Colonic mucosa (tissue), 4 donors: ENCODE data around the gene CORO2B. TPM values are rescaled to one million over a fixed set of nuclear protein-coding genes. Genes with fewer than 3 reads are reported as not detected.
"Not testable (repeated sequence)": the region's sequence is repeated elsewhere in the genome, so short reads cannot be mapped to it uniquely, and the experiment has no call there.

Source experiments
- DNase-seq: peaks from one replicate; pipeline ENCODE4 v3.0.0-alpha.2; 2020
- H3K27ac ChIP-seq: fragments of 200-600 bp; one replicate; pipeline ENCODE4 v1.8.0; 2021
- H3K27me3 ChIP-seq: fragments of 200-600 bp; one replicate; pipeline ENCODE4 v1.8.0; 2021
- H3K36me3 ChIP-seq: fragments of 200-600 bp; one replicate; pipeline ENCODE4 v1.8.0; 2021
- H3K4me1 ChIP-seq: fragments of 200-600 bp; one replicate; pipeline ENCODE4 v1.8.0; 2021; ENCODE audit warnings: mild to moderate bottlenecking
- H3K4me3 ChIP-seq: fragments of 200-600 bp; one replicate; pipeline ENCODE4 v1.8.0; 2021
- H3K9ac ChIP-seq, 2 donors: one replicate each; pipeline ENCODE4 v1.7.0; 2013; ENCODE audit warnings: control low read depth in 2 of 2, low read depth in 2 of 2, low read length in 2 of 2
- H3K9me3 ChIP-seq: fragments of 200-600 bp; one replicate; pipeline ENCODE4 v1.8.0; 2021
- CTCF ChIP-seq: fragments of 200-600 bp; IDR thresholded peaks from one replicate; pipeline ENCODE4 v1.8.0; 2022; ENCODE audit warnings: antibody characterized with exemption, mild to moderate bottlenecking
- intact Hi-C: fragments of 100-400 bp; cut with DNase I; formaldehyde crosslinking; loops from one replicate; pipeline ENCODE4 v1.14.1; 2022
- total RNA-seq, 2 donors: library from RNA; stranded (reverse); fragmentation: NEBNext Ultra II Directional in 1 of 2; extraction: Animal tissue kit (Norgen Biotek cat#: 25700) in 1 of 2; gene quantifications; one replicate each; pipeline ENCODE4 v1.2.1, GENCODE V29; 2021
- donor health status: healthy.
- donor health status: DM: no; HTN: no; CAD: no.
- donor health status: DM: no; HTN: no; CAD: no.

CORO2B gene
- total RNA-seq, 2 donors from 2014 or later, result 0.77 to 1.2 TPM

DNA sequence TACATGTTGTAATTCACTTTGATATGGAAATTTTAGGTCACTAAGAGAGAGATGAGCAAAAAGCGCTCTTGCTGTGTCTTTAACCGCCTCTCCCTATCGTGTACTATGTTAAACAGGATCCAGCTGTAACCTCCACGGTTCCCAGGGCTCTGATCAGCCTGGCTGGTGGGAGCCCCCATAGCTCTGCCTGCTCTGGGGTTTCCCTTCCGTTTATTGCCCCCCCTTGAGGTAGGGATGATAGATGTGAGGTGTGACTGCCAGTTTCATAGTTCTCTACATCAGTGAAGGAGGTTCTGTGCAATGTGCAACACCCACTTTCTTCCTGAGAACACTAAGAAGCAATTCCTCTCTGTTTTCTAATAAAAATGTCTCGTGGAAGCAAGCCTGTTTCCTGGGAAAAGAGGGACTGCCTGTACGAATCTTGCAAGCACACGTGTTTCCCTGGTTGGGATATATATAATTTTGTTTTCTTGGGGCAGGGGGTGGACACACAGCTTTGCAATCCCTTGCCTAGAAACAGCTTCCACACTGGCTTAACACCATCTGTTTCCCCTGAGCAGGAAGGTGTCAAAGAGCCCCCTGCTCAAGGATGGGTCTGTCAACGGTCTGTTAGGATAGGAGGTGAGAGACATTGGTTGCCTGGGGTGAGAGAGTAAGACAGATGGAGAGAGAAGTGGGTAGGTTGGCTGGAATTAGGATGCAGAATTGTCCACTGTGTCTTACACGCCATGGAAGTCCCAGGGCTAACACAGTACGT is 23.8 kb downstream of the CORO2B start:
- Histone ChIP-seq H3K9ac (no peak overlapping the region), H3K4me3 (no peak overlapping the region), H3K4me1 (no peaks in the 10 kb centered on the region), H3K9me3 (no peaks in the 10 kb centered on the region), H3K36me3 (no peaks in the 10 kb centered on the region), H3K27ac (no peak overlapping the region), H3K27me3 (no peaks in the 10 kb centered on the region)
- no peak for TF ChIP-seq CTCF
- intact Hi-C loops, result no loop called here
- no peak for DNase-seq

DNA sequence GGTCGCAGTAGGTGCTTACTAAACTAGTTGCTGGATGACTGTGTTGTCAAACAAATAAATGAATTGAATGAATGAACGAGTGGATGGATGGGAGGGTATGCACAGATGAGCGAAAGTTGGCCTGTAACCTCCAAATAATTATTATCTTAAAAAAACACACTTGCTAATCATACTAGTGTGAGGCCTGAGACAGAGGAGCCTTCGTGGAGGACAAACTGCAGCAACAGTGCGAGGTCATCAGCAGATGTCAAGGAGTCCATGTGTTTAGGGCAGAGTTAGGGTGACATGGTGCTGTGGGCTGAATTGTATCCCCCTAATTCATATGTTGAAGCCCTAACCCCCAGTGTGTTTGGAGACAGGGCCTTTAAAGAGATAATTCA is 24.4 kb downstream of the CORO2B start:
- Histone ChIP-seq H3K4me3 (no peak overlapping the region), H3K4me1 (no peaks in the 10 kb centered on the region), H3K36me3 (no peaks in the 10 kb centered on the region), H3K9ac (no peak overlapping the region), H3K27ac (no peak overlapping the region), H3K9me3 (no peaks in the 10 kb centered on the region), H3K27me3 (no peaks in the 10 kb centered on the region)
- intact Hi-C loops, result no loop called here
- no peak for DNase-seq
- TF ChIP-seq CTCF, result no peak

GRCh38 chr15:68603951-68604350 is 25.2 kb downstream of the CORO2B start:
- H3K27ac ChIP-seq, result no peak overlapping the region
- H3K4me1 ChIP-seq, result no peaks in the 10 kb centered on the region
- no peaks in the 10 kb centered on the region for H3K36me3 ChIP-seq
- no peak overlapping the region for H3K4me3 ChIP-seq
- DNase-seq, result no peak
- H3K9me3 ChIP-seq, result no peaks in the 10 kb centered on the region
- no peak for TF ChIP-seq CTCF
- intact Hi-C loops, result no loop called here
- no peaks in the 10 kb centered on the region for H3K27me3 ChIP-seq
- H3K9ac ChIP-seq, result no peak overlapping the region

- intact Hi-C loops, H3K9ac ChIP-seq, H3K4me1 ChIP-seq, H3K4me3 ChIP-seq, H3K27me3 ChIP-seq, H3K9me3 ChIP-seq, H3K27ac ChIP-seq, H3K36me3 ChIP-seq: not testable (repeated sequence)
- DNase-seq, result peak; percentile 28
Measured at GRCh38 chr15:68604840-68605478, 26.2 kb downstream of the CORO2B start.

DNA sequence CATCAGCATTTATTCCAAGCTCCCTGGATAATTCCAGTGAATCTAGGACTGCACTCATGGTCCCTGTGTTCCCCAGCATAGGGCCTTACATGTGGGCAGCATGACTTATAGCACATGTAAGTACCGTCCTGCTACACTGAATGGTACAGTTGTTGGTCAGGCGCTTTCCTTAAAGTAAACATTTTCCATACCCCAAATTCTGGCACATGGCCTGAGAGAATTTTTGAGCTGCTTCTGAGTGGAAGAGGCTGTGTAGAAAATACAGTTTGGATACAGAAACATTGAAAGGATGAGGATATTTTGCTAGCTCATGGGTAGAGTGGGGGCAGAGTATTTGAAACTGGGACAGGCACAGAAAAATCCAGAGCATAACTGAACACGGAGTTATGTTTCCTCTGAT is 27.6 kb downstream of the CORO2B start:
- Histone ChIP-seq H3K4me1 (no peaks in the 10 kb centered on the region), H3K9ac (no peak overlapping the region), H3K4me3 (no peak overlapping the region), H3K27me3 (no peaks in the 10 kb centered on the region), H3K27ac (no peak overlapping the region), H3K36me3 (no peaks in the 10 kb centered on the region), H3K9me3 (no peaks in the 10 kb centered on the region)
- intact Hi-C loops, result no loop called here
- no peak for DNase-seq
- TF ChIP-seq CTCF, result no peak

DNA sequence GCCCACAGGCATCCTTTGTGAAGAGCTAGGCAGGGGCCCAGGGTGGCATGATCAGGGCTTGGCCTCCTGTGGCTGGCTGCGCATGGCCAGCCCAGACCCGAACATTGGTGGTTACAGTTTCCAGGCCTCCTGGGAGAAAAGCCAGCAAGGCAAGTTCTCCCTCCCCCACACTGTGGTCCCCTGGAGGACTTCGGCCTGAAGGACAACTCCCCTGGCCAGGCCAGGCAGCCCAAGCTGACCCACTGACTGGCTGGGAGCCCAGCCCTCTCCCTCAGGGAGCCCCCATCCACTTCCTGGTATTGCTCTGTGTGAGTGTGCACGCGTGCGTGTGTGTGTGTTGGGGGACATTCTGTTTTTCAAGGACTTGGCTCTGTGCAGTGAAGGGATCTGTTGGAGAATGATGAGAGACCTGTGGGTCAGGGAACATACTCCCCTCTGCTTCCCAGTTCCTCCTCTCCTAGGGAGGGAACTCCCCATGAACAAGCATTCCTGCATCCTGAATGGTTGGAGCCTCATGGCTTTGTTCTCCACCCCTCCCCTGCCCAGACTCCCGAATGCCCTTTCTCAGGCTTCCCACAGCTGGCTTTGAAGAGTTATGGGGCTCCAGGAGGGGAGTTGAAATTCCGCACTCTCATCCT is 29.5 kb downstream of the CORO2B start:
- DNase-seq, result peak; percentile 38
- Histone ChIP-seq H3K4me3 (no peak overlapping the region), H3K9me3 (no peaks in the 10 kb centered on the region), H3K9ac (no peak overlapping the region), H3K4me1 (no peaks in the 10 kb centered on the region), H3K27me3 (no peaks in the 10 kb centered on the region), H3K36me3 (no peaks in the 10 kb centered on the region), H3K27ac (no peak overlapping the region)
- intact Hi-C loops, result no loop called here
- TF ChIP-seq CTCF, result no peak
